DMS79 (cell line): ENCODE measurements around the gene FMN1.
A peak's percentile ranks its signal among the peaks of the same experiment; 100 is the strongest.

Experiments
- DNase-seq: peaks from one replicate; lab custom pipeline; 2025; lab: John Stamatoyannopoulos, UW

Gene FMN1

DNA sequence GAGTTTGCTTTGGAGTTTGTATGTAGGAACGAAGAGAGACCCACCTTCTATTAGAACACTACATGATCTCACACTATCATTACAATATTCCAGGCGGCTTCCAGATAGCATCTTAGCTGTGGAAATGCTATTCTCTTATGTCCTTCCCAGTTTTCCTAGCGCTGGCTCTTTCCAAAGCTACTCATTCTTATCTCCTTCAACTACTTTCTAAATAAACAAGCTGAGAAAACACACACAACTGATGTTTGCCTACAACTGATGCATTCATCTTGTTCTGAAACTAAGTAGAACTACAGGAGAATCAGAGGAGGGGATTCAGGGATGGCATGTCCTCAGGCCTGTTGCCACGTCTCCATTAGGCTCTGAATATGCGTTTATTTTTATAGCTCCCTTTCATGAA, 367.8 kb downstream of the FMN1 start:
- DNase-seq: no peak

DNA sequence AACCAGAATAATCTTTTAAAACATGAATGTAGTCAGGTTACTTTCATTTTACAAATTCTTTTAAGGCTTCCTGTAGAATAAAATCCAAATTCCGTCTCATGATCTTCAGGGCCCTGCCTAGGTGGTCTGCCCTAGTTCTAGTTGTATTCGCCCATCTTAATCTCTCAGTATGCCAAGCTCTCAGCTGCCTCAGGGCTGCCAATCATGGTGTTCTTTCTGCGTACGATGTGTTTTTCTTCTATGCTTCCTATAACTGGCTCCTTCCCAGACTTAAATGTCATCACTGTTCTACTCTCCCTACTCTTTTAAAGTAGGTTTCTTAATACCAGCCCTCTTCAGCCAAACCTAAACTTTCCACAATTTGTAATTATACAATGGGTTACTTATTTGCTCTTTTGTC, 369.3 kb downstream of the FMN1 start:
- DNase-seq: no peak

DNA sequence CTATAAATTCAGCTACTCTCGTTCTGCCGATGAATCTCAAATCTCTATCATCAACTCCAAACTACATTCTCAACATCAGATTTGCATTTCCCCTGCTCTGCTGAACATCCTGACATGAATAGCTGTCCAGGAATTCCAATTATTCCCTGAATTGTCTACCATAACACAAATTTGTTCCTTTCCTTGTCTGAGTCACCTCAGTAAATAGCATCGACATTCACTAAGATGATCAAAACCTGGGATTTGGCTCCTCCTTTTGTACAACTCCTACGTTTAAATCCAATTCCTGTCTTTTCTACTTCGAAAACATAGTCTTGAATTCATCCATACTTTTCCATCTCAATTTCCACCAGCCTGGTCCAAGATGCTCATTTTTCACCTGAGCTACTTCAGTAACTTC, 369.7 kb downstream of the FMN1 start:
- DNase-seq: no peak

DNA sequence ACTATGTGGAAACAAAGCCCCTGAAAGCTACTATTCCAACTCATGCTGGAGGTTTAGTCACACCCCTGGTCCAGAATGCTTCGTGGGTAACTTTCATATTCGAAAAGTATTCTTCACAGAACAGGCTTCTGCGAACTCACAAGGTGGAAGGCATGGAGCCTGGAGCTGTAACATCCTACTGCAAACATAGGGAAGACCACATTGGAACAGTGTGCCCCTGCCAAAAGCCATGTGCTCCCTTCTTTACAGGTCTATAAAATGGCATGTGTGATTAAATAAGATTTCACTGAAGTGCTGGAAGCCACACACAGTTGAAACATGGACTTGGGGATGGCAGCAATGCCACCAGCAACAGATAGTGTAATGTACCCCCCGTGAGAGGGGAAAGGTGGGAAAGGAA, 370.8 kb downstream of the FMN1 start:
- DNase-seq: no peak

DNA sequence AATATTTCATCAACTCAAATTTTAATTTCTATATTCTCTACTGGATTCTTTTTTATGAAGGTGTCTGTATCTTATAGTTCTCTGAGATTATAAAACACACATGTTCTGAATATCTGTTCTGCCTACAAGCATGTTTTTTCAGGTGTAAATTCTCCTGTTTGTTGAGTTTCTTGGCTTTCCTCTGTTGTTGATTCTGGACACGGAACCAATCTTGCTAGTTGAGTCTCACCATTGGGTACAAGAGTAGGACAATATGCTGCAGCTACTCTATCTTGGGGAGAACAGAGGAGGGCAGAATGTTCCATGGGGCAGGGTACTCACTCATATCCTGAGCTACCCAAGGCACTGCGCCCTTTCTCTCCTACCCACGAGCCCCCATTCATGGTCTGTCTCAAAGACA, 371.8 kb downstream of the FMN1 start:
- no peak for DNase-seq

DNA sequence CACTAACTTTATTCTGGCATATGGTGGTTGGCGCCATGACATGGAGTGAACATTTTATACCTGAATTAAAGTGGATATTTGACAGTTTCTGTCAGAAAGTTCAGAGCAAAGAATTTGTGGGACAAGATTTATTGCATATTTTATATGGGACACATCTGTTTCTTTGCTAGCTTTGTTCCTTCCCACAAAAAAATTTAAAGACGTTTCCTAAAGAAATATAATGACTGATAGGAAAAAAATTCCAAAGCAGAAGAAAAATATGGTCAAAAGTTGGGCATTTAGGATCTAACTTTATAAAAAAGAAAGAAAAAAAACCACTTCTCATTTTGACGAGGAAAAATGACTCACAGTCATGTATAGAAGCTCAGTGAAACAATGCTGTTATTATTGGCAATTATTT, 375.1 kb downstream of the FMN1 start:
- no peak for DNase-seq

DNA sequence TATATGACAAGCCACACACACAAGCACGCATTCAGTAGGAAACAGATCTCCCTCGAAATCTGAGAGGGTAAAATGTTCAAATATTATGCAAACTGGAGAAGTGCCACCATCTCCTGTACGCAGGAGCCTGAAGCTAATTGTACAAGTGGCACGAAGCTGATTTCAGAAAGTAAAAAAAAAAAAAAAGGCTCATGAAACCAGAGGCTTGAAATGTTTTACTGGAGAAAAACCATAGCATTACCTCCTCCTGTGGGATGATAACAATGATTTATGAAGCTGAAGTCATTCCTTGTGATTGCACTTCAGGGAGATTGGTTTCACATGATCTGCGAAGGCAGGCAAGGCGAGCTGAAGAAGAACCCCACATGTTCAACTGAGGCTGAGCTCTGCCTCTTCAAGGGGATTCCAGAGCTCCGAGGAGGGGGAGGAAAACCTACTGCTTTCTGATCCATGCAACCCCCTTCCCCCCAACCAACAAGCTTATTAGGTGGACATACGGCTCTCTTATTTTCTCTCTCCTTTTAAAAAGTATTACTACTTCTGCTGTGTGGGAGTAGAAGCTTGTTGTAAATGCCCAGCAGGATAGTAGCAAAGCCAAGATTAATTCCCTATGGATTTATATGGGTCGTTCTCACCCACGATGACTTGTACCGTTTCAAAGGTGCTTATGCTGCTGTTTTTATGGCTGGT, 375.6 kb downstream of the FMN1 start:
- DNase-seq: peak; percentile 88

DNA sequence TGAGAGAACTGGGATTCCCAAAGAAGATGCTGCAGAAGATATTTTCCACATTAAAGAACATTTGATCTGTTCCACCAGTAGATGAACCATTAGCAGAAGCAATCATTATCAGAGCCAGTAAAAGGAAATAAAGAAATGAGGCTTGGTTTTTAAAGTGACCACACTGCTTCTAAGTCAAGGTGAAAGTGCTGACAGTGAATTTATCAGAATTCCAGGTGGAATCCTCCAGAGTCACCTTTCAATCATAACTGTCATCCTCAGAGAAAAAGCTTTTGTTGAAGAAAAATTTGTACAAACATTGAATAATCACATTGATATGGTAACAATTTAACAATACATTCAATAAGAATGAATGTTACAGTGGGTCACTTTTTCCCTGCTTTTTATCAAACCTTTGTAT, 376.9 kb downstream of the FMN1 start:
- DNase-seq: no peak

DNA sequence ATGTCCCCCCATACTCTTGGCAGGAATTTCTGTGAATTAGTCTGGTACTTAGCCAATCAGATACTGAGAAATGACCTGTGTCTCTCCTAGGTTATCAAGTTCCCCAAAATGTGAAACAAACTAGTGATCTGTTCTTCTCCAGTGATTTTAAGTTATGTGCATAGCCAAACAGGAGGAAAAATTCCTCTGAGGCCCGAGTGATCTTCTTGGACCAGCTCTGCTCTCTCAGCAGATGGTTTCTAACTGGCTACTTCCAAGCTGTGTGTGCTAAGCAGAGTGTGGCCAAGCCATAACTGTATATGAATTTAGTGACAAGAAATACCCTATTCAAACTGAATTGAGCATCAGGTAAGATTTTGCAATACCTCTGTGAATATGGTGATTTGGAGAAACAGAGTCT, 387.2 kb downstream of the FMN1 start:
- DNase-seq: no peak

DNA sequence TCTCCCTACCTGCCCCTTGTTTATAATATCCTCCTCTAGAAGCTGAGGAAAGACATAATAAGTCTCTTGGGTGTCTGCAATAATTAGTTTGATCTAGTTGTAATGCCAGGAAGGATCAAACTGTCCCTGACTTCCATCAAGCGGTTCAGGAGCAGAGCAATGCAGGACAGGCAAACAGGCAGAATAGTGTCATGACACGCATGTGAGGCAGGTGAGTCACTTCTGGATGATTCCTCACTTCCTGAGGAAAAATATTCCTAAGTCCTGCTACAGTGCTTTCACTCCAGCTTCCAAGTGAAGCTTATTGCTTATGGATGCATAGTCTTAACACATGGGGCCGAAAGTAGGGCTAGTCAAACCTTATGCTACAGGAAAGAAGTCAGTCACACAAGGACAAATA, 390.9 kb downstream of the FMN1 start:
- DNase-seq: no peak

DNA sequence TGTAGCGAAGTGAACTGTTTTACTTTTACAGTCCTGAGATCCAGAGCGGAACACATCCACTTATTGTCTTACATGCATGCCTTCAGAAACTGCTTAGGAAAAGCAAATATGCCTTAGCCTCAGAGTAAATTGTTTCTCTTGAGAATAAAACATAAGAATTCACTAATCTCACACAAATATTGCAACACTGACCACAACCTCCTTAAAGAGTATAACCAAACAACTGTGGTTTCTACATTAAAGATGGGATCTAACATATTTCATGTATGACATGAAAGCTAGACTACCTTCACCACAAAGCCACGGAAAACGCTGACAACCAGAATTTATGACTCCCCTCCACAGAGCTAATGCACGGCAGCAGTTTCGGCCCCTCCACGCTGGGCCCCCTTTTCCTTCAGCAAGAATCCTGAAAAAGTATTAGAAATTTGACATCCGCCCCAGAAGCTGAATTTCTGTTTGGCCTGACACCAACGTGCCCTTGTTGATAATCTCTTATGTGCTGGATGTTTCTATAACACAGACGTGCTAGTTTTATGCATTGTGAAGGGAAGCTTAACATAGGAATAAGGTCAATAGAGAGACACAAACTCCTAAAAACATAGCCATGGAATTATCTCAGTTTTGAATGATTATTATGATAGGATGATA, 392.1 kb downstream of the FMN1 start:
- no peak for DNase-seq

DNA sequence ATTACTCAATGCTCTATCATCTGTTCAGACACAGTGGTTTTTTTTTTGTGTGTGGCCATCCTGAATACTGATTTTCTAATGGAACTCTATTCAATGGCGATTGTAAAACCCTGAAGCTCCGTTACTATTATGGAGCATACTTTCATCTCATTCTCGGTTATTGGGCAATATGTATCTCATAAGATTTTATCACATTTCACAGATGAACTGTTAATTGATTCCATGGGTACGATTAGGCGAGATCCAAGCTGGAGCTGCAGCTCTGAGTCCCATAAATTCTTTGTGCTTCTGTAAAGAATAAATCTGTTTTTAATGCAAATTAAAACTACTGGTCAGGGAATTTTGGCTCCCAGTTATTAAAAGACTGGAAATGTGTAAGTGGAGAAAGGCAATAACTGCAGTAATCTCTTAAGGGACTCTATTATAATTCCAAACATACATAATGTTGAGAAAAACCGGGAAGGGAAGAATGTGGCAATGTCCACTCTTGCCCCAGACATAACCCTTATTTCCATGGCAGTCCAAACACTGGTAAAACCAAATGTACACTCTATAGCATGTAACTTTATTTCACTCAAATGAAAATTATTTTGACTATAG, 394.5 kb downstream of the FMN1 start:
- no peak for DNase-seq

DNA sequence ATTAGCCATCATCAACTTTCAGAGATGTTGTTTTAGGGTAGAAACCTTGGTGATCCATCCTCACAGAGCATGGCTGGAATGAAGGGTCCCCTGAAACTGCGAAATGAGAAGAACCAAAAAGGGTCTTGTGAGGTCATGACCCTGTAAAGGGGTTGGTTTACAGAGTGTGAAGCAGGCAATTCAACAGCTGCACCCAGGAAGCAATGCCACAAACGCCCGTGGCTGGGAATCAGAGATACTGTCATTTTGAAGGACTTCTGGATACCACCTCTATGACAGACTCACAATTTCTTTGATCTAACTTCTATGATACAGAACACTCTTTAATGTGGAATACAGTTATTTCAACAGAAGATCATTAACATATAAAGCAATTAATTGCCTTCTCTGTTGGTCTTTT, 397.7 kb downstream of the FMN1 start:
- DNase-seq: no peak

DNA sequence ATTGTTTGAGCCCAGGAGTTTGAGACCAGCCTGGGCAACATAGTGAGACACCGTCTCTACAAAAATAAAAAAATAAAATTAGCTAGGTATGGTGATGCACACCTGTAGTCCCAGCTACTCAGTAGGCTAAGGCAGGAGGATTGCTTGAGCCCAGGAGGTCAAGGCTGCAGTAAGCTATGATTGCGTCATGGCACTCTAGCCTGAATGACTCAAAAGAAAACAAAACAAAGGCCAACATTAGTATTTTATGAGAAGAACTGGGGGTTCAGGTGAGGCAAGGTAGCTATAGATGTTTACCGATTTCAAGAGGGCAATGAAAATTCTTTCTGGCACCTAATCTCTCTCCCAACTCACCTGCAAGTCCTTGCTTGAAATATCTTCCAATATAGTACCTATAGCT, 399.5 kb downstream of the FMN1 start:
- no peak for DNase-seq

DNA sequence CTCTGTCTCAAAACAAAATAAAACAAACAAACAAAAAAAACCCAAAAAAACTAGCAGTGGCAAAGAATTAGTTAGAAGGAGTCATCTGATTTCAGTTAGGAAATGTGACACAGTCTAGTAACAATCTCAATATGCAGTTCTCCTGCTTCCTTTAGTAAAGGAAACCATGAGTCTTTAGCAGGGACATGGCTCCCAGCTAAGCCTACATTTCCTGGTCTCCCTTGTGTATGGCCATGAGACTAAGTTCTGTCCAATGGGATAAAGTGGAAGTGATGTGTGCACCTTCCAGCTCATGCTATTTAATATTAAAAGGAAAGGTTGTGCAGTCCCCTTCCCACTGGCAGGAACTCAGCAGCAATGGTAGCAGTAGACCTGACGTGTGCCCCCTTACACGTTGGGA, 402.1 kb downstream of the FMN1 start:
- no peak for DNase-seq

DNA sequence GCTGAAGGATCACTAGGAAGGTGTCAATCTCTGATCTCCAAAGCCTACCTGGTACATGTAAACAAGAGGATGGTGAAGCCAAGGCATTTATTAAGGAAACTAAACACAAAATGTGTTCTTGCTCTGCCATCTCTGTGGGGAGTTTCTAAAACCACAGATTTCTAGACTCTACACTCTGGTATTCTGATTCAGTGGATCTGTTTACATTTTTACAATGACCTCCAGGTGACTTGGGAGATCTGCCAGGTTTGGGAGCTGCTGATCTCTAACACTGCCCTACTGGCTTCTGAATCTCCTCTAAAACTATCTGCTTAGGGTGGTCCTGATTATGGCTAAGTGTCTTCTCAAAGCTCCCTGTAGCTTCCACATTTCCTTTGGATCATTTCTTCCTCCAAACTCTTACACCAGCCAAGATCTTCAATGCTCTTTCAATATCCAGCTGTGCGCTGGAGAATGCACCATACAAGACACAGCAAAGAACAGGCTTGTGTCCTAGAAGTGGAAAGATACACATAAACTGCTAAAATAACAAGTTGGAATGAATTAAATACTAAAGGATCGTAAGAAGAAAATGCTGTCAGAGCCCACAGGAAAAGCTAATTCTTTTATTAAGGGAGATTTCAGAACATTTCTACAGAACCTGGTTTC, 404.0 kb downstream of the FMN1 start:
- no peak for DNase-seq

DNA sequence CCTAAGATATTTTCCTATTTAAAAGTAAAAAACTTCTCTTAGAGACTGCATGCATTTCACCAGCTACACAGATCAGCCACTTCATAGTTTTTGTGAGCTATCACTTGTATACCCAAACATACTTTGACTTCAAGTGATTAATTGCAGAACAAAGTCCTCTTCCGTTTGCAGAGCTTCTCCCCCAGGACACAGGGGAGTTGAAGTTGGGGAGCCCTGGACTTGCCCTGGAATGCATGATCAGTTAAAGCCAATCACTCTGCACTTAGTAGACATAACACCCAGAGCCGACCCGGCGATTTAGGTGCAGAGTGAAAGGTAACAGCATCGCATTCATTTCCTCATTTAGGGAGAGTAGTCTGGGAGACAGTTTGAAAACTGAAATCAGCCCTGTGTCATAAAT, 406.6 kb downstream of the FMN1 start:
- DNase-seq: no peak

DNA sequence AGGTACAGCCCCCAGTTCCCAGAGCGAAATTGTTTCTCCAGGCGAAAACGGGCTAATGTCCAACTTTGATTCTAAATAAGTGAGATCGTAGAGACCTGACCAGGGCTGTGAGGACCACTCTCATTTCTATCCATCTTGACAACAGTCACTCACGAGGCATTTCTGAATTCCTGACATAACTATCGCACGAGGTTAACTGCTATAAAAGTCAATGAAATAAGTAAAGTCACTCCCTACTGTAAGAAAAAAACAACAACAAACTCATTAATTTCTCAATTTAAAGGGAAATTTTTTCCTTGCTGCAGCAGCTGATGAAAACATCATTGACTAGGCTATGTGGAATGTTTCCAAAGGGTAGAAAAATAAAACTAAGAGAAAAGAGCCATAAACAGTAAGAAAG, 407.6 kb downstream of the FMN1 start:
- DNase-seq: no peak

DNA sequence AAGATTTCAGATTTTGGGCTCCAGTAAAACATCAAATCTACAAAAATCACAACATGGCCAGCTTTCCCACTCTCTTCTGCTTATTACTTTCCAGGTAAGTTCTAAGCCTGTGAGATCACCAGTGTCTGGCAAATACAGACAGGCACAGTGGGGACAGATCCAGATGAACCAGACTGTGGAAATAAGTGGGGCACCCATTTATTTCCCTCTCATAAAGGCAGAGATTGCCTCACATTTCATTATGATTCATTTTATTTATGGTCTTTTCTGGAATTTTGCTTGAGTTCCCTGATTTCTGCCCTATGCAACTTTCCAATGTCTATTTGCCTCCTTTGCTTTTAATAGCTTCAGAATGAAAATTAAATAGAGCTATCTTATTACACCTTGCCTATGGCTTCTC, 409.9 kb downstream of the FMN1 start:
- DNase-seq: no peak

DNA sequence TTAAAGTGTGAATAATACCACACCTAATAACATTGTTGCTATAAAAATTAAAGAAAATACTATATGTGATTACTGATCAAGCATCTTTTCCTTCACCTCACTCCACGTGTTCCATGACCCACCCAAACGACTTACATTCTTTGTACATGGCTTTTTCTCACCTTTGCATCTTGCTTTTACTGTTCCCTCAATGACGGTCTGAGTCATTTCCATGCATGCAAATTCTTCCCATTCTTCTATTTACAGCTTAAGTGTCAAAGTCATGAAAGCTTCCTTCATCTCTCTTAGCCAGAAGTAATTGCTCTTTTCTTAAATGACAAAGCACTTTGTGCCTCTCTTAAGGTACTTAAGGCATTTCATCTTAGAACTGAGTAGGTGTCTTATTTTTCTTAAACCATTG, 412.7 kb downstream of the FMN1 start:
- DNase-seq: no peak

DNA sequence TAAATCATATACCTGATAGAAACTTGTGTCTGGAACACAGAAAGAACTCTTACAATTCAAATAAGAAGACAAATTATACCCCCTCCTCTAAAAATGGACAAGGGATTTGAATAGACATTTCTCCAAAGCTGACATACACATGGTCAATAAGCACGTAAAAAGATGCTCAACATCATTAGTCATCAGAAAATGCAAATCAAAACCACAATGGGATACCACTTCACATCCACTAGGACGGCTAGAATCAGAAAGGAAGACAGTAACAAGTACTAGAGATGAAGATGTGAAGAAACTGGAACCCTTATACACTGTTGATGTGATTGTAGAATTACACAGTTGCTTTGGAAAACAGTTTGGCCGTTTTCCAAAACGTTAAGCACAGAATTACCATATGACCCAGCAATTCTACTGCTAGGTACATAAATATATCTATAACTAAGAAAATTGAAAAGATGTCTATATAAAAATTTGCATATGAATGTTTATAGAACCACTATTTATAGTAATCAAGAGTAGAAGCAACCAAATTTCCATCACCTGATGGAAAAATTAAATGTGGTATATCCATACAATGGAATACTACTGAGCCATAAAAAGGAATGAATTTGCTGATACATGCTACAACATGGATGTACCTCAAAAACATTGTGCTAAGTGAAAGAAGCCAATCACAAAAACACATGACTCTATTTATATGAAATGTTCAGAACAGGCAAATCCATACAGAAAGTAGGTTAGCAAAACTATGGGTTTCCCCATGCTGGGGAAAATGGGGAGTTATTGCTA, 415.9 kb downstream of the FMN1 start:
- no peak for DNase-seq

DNA sequence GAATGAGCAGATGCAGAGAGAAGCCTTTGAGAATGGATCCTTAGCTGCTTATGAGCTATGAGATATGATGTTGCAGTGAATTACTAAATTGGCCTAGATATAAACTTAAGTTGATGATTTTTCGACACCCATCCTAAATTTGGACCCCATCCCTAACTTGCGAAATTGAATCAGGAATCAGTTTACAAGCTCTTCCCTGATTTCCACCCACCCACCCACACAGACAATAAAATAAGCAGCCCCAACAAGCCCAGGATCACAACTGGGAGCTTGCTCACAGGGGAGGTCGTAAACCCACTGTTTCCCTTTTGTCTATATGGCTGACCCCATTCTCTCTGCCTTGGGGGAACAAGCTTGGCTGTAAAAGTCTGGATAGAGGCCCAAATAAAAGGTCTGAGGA, 419.4 kb downstream of the FMN1 start:
- DNase-seq: no peak

DNA sequence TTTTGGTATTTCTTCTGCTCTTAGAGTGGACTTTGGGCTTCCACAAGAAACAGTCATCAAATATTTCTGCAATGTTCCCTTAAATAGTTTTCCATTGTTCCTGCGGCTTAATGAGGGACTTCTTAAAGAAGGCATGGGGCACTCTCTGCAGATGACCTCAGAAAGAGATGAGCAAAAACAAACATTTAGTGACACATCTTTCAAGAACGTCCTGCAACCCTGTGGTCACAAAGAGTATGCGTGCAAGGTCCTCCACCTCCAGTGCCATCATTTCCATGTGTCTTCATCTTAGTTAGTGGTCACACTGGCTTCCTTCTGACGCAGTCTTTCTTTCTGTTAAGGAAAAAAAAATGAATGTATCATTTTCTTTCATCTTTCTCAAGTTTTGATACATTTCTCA, 420.5 kb downstream of the FMN1 start:
- DNase-seq: no peak
